ENCODE measurements around the gene SLCO2B1. TPM values are rescaled to one million over a fixed set of nuclear protein-coding genes. Genes with fewer than 3 reads are reported as not detected.
A peak's percentile ranks its signal among the peaks of the same experiment; 100 is the strongest.

Gene SLCO2B1
- total RNA-seq, 1 donor from 2014 or later, result 19.2 TPM

- H3K4me3 Mint-ChIP-seq (ENCODE audit: unreplicated experiment), result no peak overlapping the region
- H3K27ac Mint-ChIP-seq (ENCODE audit: unreplicated experiment), result no peak overlapping the region
- DNase-seq (ENCODE audit: low spot score), result peak; percentile 25
- no peaks in the 10 kb centered on the region for H3K36me3 Mint-ChIP-seq (ENCODE audit: low read depth)
- H3K9me3 Mint-ChIP-seq (ENCODE audit: low read depth), result no peaks in the 10 kb centered on the region
- TF ChIP-seq, protein P1, sequence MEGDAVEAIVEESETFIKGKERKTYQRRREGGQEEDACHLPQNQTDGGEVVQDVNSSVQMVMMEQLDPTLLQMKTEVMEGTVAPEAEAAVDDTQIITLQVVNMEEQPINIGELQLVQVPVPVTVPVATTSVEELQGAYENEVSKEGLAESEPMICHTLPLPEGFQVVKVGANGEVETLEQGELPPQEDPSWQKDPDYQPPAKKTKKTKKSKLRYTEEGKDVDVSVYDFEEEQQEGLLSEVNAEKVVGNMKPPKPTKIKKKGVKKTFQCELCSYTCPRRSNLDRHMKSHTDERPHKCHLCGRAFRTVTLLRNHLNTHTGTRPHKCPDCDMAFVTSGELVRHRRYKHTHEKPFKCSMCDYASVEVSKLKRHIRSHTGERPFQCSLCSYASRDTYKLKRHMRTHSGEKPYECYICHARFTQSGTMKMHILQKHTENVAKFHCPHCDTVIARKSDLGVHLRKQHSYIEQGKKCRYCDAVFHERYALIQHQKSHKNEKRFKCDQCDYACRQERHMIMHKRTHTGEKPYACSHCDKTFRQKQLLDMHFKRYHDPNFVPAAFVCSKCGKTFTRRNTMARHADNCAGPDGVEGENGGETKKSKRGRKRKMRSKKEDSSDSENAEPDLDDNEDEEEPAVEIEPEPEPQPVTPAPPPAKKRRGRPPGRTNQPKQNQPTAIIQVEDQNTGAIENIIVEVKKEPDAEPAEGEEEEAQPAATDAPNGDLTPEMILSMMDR (IDR thresholded peaks at IDR 0.05), result no peak
- peaks cover 3% of the 10 kb centered on the region for H3K27me3 Mint-ChIP-seq (ENCODE audit: low read depth)
- peaks cover 16% of the 10 kb centered on the region for H3K4me1 Mint-ChIP-seq (ENCODE audit: low read depth)
Observed at GRCh38 chr11:75145196-75145971, 5.5 kb upstream of the SLCO2B1 start.

- Mint-ChIP-seq H3K9me3 (ENCODE audit: low read depth) (no peaks in the 10 kb centered on the region), H3K4me3 (ENCODE audit: unreplicated experiment) (no peak overlapping the region), H3K4me1 (ENCODE audit: low read depth) (peaks cover 16% of the 10 kb centered on the region), H3K36me3 (ENCODE audit: low read depth) (no peaks in the 10 kb centered on the region), H3K27me3 (ENCODE audit: low read depth) (peaks cover 7% of the 10 kb centered on the region), H3K27ac (ENCODE audit: unreplicated experiment) (no peak overlapping the region)
- no peak for DNase-seq (ENCODE audit: low spot score)
- TF ChIP-seq, protein P1 (IDR thresholded peaks at IDR 0.05), result no peak
Observed at GRCh38 chr11:75145972-75146519, 4.9 kb upstream of the SLCO2B1 start.

DNA sequence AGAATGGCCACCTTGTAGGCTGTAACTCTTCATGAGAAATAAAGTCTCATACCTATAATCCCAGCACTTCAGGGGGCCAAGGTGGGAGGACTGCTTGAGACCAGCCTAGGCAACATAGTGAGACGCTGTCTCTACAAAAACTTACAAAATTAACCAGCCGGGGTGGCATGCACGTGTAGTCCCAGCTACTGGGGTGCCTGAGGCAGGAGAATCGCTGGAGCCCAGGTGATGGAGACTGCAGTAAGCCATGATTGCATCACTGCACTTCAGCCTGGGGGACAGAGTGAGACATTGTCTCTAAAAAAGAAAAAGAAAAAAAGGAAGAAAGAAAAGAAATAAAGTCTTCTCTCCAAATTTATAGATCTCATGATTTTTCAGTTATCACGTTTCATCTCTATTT is 4.2 kb upstream of the SLCO2B1 start:
- peaks cover 16% of the 10 kb centered on the region for H3K4me1 Mint-ChIP-seq (ENCODE audit: low read depth)
- no peak overlapping the region for H3K27ac Mint-ChIP-seq (ENCODE audit: unreplicated experiment)
- DNase-seq (ENCODE audit: low spot score), result no peak
- no peaks in the 10 kb centered on the region for H3K36me3 Mint-ChIP-seq (ENCODE audit: low read depth)
- H3K27me3 Mint-ChIP-seq (ENCODE audit: low read depth), result peaks cover 13% of the 10 kb centered on the region
- H3K9me3 Mint-ChIP-seq (ENCODE audit: low read depth), result no peaks in the 10 kb centered on the region
- TF ChIP-seq, protein P1 (IDR thresholded peaks at IDR 0.05), result no peak
- no peak overlapping the region for H3K4me3 Mint-ChIP-seq (ENCODE audit: unreplicated experiment)

- no peak overlapping the region for H3K4me3 Mint-ChIP-seq (ENCODE audit: unreplicated experiment)
- no peak overlapping the region for H3K27ac Mint-ChIP-seq (ENCODE audit: unreplicated experiment)
- no peak for DNase-seq (ENCODE audit: low spot score)
- no peaks in the 10 kb centered on the region for H3K36me3 Mint-ChIP-seq (ENCODE audit: low read depth)
- H3K4me1 Mint-ChIP-seq (ENCODE audit: low read depth), result peaks cover 16% of the 10 kb centered on the region
- H3K9me3 Mint-ChIP-seq (ENCODE audit: low read depth), result no peaks in the 10 kb centered on the region
- H3K27me3 Mint-ChIP-seq (ENCODE audit: low read depth), result peaks cover 16% of the 10 kb centered on the region
- TF ChIP-seq, protein P1 (IDR thresholded peaks at IDR 0.05), result no peak
Observed at GRCh38 chr11:75147191-75147874, 3.6 kb upstream of the SLCO2B1 start.

DNA sequence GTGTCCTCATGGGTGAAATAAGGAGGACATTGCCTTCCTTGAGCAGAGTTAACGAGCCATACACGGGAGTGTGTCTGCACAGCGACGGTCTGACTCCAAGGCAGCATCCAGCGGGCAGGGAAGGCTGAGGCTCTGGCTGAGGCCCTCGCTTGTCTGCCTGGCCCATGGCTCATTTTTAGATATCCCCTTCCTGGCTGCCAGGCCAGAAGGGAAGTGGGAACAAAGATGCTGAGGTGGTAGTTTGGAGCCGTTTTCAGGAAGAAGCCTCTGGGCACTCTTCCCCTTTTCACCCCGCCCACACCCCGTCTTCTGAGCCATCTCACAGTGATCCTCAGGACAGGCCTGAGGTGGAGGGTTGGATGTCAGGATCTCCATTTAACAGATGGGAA is 3.0 kb upstream of the SLCO2B1 start:
- H3K27me3 Mint-ChIP-seq (ENCODE audit: low read depth), result peaks cover 16% of the 10 kb centered on the region
- TF ChIP-seq, protein P1 (IDR thresholded peaks at IDR 0.05), result no peak
- H3K9me3 Mint-ChIP-seq (ENCODE audit: low read depth), result no peaks in the 10 kb centered on the region
- H3K4me1 Mint-ChIP-seq (ENCODE audit: low read depth), result peaks cover 13% of the 10 kb centered on the region
- DNase-seq (ENCODE audit: low spot score), result no peak
- no peaks in the 10 kb centered on the region for H3K36me3 Mint-ChIP-seq (ENCODE audit: low read depth)
- H3K27ac Mint-ChIP-seq (ENCODE audit: unreplicated experiment), result no peak overlapping the region
- H3K4me3 Mint-ChIP-seq (ENCODE audit: unreplicated experiment), result no peak overlapping the region

Data from chondrocyte (in vitro differentiated cells).